GM19023 (cell line): ENCODE data around the gene MAZ.
"Not testable (repeated sequence)": the region's sequence is repeated elsewhere in the genome, so short reads cannot be mapped to it uniquely, and the experiment has no call there.

Experiments
- ATAC-seq: cut with Tn5 transposase; IDR thresholded peaks from one replicate; pipeline ENCODE4 v1.9.1; 2021; ENCODE audit warnings: mild to moderate bottlenecking, moderate library complexity; ENCODE audit not compliant: unreplicated experiment

Gene MAZ

DNA sequence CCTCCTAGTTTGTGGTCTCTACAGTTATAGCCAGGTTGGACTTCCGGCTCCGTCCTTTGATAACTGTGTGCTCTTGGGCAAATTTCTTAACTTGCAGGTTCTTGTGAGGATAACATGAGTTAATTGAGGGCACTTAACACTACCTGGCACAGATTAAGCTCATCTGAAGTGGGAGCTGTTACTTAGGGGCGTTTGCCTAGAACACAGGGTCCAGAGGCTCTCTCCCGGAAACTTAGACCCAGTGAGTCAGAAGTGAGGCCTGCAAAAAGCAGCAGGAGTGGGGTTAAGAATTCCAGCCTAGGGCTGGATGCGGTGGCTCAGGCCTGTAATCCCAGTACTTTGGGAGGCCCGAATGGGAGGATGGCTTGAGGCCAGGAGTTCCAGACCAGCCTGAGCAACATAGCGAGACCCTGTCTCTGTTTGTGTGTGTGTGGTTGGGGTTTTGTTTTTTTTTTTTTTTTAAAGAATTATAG lies 15.3 kb downstream of the MAZ start:
- no peak for ATAC-seq

DNA sequence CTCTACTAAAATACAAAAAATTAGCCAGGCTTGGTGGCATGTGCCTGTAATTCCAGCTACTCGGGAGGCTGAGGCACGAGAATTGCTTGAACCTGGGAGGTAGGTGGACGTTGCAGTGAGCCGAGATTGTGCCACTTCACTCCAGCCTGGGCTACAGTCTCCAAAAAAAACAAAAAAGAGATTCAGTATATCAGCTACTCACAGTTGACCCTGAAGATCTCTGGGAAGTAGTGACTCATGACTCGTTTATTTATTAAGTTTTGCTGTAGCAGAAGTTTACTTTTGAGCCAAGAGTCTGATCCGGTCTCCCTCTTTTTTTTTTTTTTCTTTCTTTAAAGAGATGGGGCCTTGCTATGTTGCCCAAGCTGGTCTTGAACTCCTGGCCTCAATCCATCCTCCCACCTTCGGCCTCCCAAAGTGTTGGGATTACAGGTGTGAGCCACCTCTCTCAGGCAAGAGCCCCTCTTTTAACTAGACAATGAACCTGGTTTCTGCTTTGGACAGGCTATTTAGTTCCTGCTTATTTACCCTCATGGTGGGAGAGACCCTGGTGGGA lies 18.3 kb downstream of the MAZ start:
- no peak for ATAC-seq

DNA sequence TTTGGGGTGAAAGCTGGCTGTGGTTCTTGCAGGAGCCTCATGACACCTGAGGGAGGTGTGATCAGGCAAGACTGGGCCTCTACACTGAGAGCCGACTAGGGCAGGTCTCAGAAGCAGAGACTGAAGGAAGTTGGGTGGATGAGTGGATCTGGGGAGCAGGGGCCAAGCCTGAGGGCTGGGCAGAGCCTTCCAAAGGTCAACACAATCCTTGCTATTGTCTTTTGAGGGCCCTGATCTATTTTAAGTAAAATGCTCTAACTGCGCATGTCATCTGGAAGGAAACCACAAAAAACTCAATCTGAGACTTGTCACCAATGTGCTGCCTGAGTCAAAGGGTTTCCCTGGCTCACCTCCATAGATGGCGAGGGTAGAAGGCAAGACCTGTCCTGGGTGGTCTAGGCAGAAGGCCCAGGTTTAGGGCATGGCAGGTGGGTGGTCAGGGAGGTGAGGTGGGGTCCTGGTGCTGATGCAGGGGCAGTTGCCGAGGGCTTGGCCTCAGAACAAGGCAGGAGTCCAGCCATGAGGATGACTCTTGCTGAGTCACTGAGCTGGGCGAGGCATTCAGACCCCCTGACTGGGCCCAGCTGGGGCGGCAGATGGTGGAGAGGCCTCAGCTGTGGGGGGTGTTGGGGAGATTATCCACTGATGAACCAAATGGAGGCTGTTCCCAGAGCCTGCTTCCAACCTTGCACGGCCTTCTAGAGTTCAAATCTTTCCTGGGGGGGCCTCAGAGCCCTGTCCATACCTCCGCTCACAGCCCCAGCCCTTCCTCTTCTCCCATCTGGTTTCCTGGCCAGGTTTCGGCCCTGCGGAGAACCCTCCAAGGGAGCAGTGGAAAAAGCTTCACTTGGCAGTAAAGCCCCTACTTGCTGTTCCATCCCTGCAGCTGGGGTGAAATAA lies 19.1 kb downstream of the MAZ start:
- no peak for ATAC-seq

DNA sequence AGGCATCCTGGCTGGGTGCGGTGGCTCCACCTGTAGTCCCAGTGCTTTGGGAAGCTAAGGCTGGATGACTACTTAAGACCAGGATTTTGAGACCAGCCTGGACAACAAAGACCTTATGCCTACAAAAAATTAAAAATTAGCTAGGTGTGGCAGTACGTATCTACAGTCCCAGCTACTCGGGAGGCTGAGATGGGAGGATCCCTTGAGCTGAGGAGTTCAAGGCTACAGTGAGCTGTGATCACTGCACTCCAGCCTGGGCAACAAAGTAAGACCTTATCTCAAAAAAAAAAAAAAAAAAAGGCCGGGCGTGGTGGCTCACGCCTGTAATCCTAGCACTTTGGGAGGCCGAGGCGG lies 20.0 kb downstream of the MAZ start:
- no peak for ATAC-seq

DNA sequence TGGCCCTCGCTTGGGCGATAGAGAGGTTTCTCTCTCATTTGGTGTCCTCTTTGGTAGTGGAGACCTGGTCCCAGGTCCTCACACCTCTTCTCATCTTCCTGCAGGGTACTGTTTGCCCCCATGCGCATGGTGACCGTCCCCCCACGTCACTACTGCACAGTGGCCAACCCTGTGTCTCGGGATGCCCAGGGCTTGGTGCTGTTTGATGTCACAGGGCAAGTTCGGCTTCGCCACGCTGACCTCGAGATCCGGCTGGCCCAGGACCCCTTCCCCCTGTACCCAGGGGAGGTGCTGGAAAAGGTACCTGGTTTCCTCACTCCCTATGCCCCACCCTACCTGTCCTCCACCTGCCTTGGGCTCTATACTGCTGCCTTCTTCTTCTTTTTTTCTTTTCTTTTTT lies 24.4 kb downstream of the MAZ start:
- ATAC-seq = no peak

DNA sequence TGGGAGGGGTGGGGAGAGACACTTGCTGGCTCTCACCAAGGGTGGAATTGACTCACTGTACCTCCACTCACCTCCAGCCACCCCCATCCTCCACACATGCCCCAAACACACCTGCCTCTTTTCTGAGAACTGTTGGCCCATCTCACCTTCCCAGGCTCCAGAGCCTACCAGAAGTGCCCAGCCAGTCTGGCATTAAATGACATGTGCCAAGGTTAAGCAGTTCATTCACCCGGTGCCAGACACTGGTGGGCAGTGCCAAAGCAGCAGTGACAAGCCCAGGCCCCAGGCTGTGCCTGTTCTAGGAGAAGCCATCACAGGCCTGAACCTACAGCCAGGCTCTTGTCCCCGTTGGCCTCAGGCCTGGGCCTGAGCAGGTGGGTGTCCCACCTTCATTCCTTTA lies 25.2 kb downstream of the MAZ start:
- ATAC-seq = no peak

DNA sequence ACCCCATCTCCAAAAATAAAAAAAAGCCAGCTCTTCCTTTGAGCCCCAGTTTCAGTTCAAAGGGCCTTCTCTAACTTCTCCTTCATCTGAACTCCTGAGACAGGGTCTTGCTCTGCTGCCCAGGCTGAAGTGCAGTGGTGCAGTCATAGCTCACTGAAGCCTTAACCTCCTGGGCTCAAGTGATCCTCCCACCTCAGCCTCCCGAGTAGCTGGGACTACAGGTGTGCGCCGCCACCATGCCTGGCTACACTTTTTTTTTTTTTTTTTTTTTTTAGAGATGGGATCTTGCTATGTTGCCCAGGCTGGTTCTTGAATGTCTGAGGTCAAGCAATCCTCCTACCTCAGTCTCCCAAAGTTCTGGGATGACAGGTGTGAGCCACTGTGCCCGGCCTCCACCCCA lies 26.9 kb downstream of the MAZ start:
- not testable (repeated sequence) for ATAC-seq

DNA sequence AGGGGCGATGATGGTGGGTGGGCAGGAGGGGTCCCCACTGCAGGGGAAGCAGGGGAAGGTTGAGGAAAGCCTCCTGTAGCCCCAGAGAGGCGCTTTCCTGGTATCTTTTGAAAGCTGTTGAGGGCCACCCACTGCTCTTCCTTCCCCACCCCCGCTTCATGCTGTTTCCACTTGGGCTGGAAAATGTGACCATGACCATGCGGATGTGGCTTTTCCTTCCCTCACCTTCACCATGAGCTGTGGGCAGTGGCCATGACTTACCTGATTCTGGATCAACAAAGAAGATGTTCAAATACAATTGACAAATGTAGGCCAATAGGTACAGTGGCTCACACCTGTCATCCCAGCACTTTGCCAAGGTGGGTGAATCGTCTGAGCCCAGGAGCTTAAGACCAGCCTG lies 27.8 kb downstream of the MAZ start:
- no peak for ATAC-seq

DNA sequence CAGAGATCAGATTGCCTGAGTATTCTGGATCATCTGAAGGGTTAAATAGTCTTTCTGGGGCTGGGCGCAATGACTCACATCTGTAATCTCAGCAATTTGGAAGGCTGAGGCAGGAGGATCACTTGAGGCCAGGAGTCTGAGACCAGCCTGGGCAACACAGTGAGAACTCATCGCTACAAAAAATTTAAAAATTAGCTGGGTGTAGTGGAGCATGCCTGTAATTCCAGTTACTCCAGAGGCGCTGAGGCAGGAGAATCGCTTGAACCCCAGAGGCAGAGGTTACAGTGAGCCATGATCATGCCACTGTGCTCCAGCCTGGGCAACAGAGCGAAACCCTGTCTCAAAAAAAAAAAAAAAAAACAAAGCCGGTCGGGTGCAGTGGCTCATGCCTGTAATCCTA lies 29.6 kb downstream of the MAZ start:
- no peak for ATAC-seq

DNA sequence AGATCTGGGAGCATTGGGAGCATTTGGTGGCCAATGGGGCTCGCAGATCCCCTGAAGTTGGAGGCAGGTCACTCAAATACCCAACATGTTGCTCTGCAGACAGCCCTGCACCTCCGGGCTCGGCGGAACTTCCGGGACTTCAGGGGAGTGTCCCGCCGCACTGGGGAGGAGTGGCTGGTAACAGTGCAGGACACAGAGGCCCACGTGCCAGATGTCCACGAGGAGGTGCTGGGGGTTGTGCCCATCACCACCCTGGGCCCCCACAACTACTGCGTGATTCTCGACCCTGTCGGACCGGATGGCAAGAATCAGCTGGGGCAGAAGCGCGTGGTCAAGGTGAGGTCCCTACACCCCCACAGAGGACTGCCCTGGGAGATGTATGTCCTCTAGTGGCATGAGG lies 30.3 kb downstream of the MAZ start:
- ATAC-seq = no peak

DNA sequence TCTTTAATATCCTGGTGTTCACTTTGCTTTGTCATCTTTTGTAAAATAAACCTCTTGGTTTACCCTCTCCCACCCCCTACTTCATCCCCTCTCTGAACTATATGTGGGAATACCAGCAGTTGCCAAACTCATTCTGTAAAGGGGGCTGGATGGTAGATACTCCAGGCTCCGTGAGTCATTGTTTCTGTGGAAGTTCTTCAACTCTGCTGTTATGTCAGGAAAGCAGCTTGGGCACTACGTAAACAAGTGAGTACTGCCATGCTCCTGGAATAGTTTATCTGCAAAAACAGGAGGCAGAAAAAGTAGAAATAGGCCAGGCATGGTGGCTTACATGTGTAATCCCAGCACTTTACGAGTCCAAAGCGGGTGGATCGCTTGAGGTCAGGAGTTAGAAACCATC lies 31.5 kb downstream of the MAZ start:
- ATAC-seq = no peak

DNA sequence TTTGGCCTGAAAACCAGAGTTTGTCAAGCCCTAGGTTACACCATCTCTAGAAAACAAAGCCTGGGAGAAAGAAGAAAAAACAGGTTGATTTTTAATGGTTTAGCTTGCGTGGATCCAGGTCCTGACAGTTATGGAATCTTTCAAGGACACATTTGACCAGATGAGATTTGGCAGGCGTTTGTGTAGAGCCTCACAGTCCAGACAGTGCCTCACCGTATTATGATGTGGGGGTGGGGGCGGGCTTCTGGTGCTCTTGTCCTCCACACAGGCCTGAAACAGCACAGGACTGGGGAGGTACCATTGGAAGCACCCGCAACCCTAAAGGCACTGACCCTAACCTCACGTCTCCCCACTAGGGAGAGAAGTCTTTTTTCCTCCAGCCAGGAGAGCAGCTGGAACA lies 33.5 kb downstream of the MAZ start:
- no peak for ATAC-seq

DNA sequence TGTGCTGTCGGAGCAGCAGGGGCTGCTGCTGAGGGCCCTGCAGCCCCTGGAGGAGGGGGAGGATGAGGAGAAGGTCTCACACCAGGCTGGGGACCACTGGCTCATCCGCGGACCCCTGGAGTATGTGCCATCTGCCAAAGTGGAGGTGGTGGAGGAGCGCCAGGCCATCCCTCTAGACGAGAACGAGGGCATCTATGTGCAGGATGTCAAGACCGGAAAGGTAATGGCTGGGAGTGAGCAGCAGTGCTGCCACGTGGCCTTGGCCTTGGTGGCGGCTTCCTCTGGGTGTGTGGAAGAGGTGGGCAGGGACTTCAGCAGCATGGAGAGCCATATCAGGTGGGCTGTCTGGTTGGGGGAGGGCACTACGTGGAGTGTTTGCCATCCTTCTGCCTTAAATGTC lies 33.9 kb downstream of the MAZ start:
- no peak for ATAC-seq

DNA sequence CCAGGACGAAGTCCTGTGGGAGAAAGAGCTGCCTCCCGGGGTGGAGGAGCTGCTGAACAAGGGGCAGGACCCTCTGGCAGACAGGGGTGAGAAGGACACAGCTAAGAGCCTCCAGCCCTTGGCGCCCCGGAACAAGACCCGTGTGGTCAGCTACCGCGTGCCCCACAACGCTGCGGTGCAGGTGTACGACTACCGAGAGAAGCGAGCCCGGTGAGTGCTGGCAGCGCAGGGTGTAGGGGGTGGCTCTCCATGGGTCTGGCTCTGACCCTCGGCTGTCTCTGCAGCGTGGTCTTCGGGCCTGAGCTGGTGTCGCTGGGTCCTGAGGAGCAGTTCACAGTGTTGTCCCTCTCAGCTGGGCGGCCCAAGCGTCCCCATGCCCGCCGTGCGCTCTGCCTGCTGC lies 35.3 kb downstream of the MAZ start:
- ATAC-seq = no peak

DNA sequence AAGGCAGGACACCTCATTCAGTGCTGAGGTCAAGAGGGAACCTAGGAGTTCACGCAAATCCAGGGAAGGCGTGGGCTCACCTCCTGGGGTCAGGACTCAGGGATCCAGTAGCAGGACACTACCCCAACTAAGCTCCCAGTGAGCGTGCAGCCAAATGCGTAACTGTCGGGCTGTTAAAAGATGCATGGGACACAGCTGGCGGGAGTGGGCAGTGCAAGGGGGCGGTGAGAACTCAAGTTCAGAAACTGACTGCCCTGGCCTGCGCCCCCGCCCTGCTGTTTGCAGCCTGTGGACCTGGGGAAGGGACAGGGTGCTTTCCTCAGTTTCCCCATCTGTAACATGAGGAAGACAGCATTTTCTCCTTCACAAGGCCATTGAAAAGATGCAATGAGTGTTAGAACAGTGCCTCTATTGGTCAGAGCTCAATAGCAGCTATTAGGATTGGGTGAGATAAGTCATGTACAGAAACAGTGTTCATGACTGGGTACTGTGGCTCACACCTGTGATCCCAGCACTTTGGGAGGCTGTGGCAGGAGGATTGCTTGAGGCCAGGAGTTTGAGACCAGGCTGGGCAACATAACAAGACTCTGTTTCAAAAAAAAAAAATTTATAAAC lies 36.5 kb downstream of the MAZ start:
- no peak for ATAC-seq

DNA sequence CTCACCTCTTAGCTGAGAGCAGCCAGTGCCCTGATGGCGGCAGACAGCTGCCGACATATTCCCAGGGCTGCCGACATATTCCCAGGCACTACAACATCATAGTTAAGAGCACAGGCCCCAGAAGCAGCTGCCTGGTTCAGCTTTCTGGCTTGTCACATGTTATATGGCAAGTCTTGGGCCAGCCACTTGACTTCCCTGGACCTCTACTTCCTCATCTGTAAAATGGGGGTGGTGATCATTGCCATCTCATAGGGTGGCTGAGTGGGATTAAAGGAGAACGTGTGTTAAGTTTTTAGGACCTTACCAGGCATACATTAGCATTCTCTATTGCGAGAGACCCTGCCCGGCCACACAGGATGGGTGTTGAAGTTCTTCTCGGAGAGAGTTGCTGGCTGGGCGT lies 37.6 kb downstream of the MAZ start:
- no peak for ATAC-seq

DNA sequence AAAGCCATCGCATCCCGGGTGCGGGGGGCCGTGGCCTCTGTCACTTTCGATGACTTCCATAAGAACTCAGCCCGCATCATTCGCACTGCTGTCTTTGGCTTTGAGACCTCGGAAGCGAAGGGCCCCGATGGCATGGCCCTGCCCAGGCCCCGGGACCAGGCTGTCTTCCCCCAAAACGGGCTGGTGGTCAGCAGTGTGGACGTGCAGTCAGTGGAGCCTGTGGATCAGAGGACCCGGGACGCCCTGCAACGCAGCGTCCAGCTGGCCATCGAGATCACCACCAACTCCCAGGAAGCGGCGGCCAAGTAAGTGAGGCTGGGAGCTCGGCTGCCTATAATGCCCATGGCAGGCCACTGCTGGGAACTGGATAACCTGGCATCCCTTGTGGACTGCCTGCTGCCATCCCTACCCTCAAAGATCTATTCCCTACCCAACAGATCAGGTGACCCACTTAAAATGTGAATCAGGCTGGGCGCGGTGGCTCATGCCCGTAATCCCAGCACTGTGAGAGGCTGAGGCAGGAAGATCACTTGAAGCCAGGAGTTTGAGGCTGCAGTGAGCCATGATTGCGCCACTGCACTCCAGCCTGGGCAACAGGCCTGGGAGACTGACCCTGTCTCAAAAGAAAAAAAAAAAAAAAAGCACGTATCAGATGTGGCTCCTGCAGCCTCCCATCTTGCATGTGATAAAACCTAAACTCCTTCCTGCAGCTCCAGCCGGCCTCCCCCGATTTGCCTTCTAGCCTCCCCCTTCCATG lies 38.4 kb downstream of the MAZ start:
- no peak for ATAC-seq

DNA sequence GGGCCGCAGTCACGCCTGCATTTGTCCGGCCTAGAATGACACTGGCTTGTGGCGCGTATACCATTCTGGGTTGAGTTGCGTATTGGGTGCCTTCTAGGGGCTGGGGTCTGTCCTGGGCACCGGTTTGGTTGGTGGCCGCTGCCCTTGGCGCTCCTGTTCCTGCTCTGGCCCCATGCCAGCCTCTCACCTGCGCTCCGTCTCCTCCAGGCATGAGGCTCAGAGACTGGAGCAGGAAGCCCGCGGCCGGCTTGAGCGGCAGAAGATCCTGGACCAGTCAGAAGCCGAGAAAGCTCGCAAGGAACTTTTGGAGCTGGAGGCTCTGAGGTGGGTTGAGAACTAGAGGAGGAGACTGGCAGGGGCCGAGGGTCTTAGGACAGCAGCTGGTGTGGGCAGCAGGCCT lies 39.3 kb downstream of the MAZ start:
- ATAC-seq = no peak

DNA sequence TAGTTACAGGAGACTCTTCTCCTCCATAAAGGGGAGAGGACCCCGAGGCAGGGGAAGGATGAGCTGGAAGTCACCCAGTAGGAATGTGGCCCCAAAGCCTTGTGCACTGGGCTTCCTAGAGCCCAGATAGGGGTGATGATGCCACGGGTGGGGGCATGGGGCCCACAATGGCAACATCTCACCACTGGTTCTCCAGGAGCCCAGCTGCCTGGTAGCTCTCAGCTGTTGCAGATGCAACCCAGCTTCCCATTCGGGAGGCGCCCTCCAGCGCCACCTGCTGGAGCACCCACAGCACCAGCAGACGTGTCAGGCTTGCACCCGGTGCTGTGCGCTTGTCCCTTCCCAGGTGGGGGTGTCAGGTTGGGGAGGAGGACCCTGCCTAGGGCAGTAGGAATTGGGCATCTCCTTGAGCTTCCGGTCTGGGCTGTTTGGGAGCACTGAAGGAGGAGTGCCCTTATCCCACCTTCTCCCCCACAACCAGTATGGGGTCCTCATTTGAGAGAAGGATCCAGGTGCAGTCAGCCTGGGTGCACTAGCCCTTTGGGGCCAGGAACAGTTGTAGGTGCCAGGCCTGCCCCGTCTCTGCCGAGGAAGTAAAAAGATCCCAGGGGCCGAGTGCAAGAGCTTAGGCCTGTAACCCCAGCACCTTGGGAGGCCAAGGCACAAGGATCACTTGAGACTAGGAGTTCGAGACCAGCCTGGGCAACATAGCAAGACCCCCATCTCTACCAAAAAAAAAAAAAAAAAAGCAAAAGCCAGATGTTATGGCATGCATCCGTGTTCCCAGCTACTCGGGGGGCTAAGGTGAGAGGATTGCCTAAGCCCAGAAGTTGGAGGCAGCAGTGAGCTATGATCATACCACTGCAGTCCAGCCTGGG lies 42.3 kb downstream of the MAZ start:
- ATAC-seq = no peak

DNA sequence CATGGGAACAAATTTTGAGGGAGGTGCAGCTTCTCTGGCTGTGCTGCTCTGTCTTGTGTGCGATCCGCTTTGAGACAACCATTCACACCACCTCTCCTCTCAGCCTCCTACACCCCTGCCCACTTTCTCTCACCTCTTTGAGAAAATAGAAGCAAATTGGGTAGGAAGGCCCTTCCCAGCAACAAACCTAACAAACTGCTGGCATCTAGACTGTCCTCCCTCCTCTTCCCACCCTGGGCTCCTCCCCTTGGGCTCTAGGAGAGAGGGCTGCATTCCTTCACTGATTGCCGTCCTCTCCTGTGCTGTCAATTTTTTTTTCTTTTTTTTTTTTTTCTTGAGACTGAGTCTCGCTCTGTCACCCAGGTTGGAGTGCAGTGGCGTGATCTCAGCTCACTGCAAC lies 43.2 kb downstream of the MAZ start:
- ATAC-seq = no peak

DNA sequence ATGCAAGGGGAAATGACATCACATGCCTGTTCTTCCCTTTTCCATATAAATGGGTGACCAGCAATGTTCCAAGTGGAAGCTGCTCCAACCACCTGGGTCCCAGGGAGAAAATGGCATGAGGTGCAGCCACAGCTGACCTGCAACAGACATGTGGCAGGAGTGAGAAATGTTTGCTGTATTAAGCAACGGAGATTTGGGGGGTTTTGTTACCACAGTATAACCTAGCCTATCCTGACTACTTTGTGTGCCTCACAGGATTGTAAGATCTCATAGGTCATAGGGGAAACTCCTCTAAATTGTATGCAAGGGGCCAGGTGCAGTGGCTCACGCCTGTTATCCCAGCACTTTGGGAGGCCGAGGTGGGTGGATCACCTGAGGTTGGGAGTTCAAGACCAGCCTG lies 44.7 kb downstream of the MAZ start:
- no peak for ATAC-seq
